NCI-H524 treated with DMSO at 0.1 percent for 48 hours (cell line): Measurements from ENCODE around the gene C17orf100.
"Not testable (repeated sequence)": the region's sequence is repeated elsewhere in the genome, so short reads cannot be mapped to it uniquely, and the experiment has no call there.

Source experiments
- DNase-seq: peaks from one replicate; lab custom pipeline; 2025; lab: John Stamatoyannopoulos, UW

C17orf100 gene

DNA sequence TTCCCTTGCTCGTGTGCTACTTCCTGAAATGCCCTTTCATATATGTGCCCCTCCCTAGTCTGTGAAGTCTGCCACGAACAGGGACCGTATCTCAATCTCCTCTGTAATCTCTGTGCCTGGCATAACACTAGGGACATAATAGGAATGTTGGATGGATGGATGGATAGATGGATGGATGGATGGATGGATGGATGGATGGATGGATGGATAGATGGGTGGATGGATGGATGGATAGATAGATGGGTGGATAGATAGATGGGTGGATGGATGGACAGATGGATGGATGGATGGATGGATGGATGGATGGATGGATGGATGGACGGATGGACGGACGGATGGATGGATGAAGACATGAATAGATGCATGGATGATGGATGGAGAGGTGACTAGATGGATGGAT lies 40.4 kb downstream of the C17orf100 start:
- not testable (repeated sequence) for DNase-seq

- no peak for DNase-seq
Measured at GRCh38 chr17:6695051-6695450, 43.5 kb downstream of the C17orf100 start.

- DNase-seq = no peak
Measured at GRCh38 chr17:6695565-6695964, 44.0 kb downstream of the C17orf100 start.

DNA sequence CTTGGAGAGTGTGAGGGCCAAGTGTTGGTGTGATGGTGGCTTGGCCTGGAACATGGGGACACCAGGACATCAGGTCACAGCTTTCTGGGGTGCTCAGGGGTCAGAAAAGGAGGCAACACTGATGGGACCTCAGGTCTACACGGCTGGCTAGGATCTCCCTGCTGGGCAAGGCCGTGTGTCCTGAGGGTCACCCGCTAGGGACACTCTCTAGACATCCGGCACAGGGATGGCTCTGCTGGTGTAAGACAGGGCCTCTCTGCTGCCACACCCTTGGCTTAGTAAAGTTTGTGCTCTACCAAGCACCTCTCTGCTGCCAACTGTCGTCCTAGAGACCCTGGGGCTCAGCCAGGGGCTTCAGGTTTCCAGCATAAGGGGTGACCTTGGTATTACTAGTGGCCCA lies 45.3 kb downstream of the C17orf100 start:
- no peak for DNase-seq

GRCh38 chr17:6698004-6698403 lies 46.4 kb downstream of the C17orf100 start:
- no peak for DNase-seq

DNA sequence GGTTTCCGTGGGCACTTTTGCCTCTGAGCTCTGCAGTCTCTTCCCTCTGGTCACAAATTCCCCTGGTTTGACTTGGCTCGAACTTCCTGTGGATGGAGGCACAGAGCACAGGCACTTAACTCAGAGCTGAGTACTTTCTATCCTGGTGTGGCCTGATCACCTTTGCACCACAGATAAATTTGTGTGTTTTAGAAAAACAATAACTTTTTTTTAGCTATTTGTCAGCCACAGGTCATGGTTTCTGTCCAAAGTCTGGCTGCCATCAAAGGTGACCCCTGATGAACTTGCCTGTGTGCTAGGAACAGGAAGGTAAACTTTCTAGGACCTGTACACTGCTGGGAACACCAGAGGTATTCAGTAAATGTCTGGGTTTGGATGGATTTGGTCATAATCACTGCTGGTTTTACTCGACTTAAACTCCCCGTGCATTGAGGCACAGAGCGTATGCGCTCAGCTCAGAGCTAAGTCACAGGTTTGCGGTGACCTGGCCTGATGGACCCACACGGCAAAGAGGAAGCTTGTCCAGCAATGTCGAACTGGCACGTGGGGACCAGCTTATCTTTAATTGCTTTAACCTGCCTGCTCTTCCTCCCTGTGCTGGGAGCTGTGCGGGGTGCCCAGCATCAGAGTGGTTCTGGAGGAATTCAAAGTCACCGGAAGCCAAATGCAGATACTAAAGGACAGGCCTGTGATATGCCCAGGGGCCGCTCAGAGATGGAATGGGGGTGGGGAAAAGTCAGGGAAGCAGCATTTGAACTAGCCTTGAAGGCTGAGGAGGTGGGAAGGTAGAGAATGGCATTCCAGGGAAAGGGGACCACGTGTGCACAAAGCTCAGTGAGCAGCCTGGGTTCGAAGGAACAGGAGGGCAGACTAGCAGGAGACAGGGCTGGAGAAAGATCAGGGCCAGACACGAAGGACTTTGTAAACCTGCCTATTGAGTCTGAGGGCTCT lies 48.7 kb downstream of the C17orf100 start:
- no peak for DNase-seq

DNA sequence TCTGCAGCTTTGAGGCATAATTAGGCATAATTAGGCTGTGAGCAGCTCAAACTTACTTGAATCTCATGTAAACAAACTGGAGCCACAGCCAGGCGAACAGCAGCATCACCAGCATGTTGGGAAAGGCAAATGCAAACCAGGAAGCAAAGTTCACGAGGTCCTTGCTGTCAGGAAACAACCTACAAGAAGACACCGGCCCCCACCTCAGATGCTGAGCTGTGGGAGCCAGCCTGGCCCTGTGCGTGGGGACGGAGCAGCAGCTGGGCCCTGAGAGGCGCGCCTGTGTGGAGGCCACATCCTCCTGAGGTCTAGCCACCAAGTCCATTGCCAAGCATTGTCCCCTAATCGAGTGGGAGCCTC lies 49.4 kb downstream of the C17orf100 start:
- no peak for DNase-seq

- no peak for DNase-seq
Measured at GRCh38 chr17:6701719-6702118, 50.2 kb downstream of the C17orf100 start.

- DNase-seq = no peak
Measured at GRCh38 chr17:6702567-6703215, 51.1 kb downstream of the C17orf100 start.
